GM12878 (cell line): ENCODE results near the gene RNF103.

ENCODE experiments used
- ATF3 ChIP-seq: IDR thresholded peaks from 2 replicates; pipeline ENCODE4 v1.6.1; 2011; ENCODE audit warnings: low read depth, mild to moderate bottlenecking, low read length, moderate library complexity, borderline replicate concordance; ENCODE audit errors: extremely low read depth
- BHLHE40 ChIP-seq, 2 experiments: fragments of 450-650 bp in 1 of 2; IDR thresholded peaks; 2 replicates each; pipeline ENCODE4 v1.6.1; 2011 to 2017; ENCODE audit warnings: low read depth in 2 of 2, borderline replicate concordance in 1 of 2, improper control_type of control experiment in 1 of 2, low read length in 1 of 2, mild to moderate bottlenecking in 1 of 2
- BRCA1 ChIP-seq: IDR thresholded peaks from 2 replicates; pipeline ENCODE4 v1.6.1; 2011; ENCODE audit warnings: low read depth, low read length, improper control_type of control experiment
- CTCF ChIP-seq, 3 experiments: IDR thresholded peaks in 2 of 3; conservative IDR thresholded peaks in 1 of 3; 2 replicates each; pipeline ENCODE4 v1.5.1; 2011; ENCODE audit warnings: low read depth in 3 of 3, low read length in 3 of 3, mild to moderate bottlenecking in 3 of 3, control low read depth in 2 of 3, moderate library complexity in 2 of 3, inconsistent platforms in 1 of 3, mixed read lengths in 1 of 3; ENCODE audit not compliant: control insufficient read depth in 2 of 3, insufficient read depth in 1 of 3; ENCODE audit errors: extremely low read depth in 1 of 3
- JUND ChIP-seq: IDR thresholded peaks from 2 replicates; pipeline ENCODE4 v1.6.1; 2012; ENCODE audit warnings: low read depth, mild to moderate bottlenecking, low read length, improper control_type of control experiment, moderate library complexity
- RCOR1 ChIP-seq: conservative IDR thresholded peaks from 2 replicates; pipeline ENCODE4 v1.6.1; 2012; ENCODE audit warnings: low read depth, low read length, improper control_type of control experiment
- TCF12 ChIP-seq: IDR thresholded peaks from 2 replicates; pipeline ENCODE4 v1.6.1; 2011; ENCODE audit warnings: low read depth, mild to moderate bottlenecking, low read length

GRCh38 chr2:86596118-86596517 lies 27.5 kb downstream of the RNF103 start:
- no peak for TF ChIP-seq CTCF (IDR thresholded peaks at IDR 0.05 in 2 of 3, conservative IDR thresholded peaks at IDR 0.05 in 1 of 3; ENCODE audit: control insufficient read depth in 2 of 3, extremely low read depth in 1 of 3, insufficient read depth in 1 of 3, low read depth in 3 of 3, low read length in 3 of 3)
- TF ChIP-seq RCOR1: no peak
- no peak for TF ChIP-seq TCF12
- no peak for TF ChIP-seq JUND
- TF ChIP-seq ATF3: no peak
- no peak for TF ChIP-seq BHLHE40 (IDR thresholded peaks at IDR 0.05; ENCODE audit: borderline replicate concordance in 1 of 2, low read depth in 2 of 2, low read length in 1 of 2)
- no peak for TF ChIP-seq BRCA1
